Measurements from ENCODE around the gene RASAL2. TPM values are rescaled to one million over a fixed set of nuclear protein-coding genes. Genes with fewer than 3 reads are reported as not detected.

RASAL2 gene
- total RNA-seq, 1 donor from 2014 or later: 12.4 TPM

DNA sequence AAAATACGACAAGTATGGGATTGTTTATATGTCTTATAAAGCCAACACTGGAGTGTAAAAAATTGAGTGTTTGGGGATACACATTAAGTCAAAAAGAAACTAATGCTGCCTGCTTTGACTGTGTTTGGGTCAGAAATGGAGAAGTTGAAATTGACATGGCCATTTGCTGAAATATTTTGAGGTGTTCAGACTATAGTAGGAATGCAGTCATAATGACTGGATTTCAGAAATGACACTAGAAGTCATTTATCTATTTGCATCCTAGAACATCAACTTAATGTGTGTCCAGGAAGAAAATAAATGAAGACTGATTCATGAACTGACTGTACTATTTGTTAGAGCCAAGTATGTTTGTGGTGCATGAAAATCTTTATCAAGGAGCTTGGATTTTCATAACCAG lies 28.4 kb downstream of the RASAL2 start:
- FAIRE-seq: no peak
- TF ChIP-seq CTCF (IDR thresholded peaks at IDR 0.05; ENCODE audit: insufficient read depth, low read length, severe bottlenecking): no peak
- DNase-seq (ENCODE audit: low read depth): peak; percentile 26
- no peaks in the 10 kb centered on the region for H3K27me3 ChIP-seq (ENCODE audit: control insufficient read depth, insufficient read depth, low read length)
- no peaks in the 10 kb centered on the region for H3K36me3 ChIP-seq (ENCODE audit: control insufficient read depth, insufficient read depth, low read length)
- no peak overlapping the region for H3K4me3 ChIP-seq (ENCODE audit: low read depth, low read length)

DNA sequence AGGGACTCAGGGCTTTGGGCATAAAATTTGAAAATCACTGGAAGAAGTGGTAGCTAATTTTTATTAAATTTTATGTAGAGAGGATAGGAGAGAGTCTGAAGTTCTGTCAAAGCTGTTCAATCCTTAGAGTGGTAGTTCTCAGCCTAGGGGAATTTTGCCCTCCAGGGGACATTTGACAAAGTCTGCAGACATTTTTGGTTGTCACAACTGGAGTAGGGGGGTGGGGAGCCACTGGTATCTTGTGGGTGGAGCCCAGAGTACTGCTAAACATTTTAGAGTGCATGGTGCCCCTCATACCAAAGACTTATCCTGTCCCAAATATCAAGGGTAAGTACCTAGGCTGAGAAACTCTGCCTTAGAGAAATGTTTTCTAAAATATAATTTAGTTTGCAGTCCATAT lies 30.2 kb downstream of the RASAL2 start:
- DNase-seq (ENCODE audit: low read depth) (no peak), FAIRE-seq (no peak)
- H3K27me3 ChIP-seq (ENCODE audit: control insufficient read depth, insufficient read depth, low read length): no peaks in the 10 kb centered on the region
- no peaks in the 10 kb centered on the region for H3K36me3 ChIP-seq (ENCODE audit: control insufficient read depth, insufficient read depth, low read length)
- no peak overlapping the region for H3K4me3 ChIP-seq (ENCODE audit: low read depth, low read length)
- TF ChIP-seq CTCF (IDR thresholded peaks at IDR 0.05; ENCODE audit: insufficient read depth, low read length, severe bottlenecking): no peak

GRCh38 chr1:178126261-178126660 lies 32.4 kb downstream of the RASAL2 start:
- H3K36me3 ChIP-seq (ENCODE audit: control insufficient read depth, insufficient read depth, low read length): no peaks in the 10 kb centered on the region
- no peak overlapping the region for H3K4me3 ChIP-seq (ENCODE audit: low read depth, low read length)
- no peak for FAIRE-seq
- DNase-seq (ENCODE audit: low read depth): peak; percentile 66
- TF ChIP-seq CTCF (IDR thresholded peaks at IDR 0.05; ENCODE audit: insufficient read depth, low read length, severe bottlenecking): no peak
- no peaks in the 10 kb centered on the region for H3K27me3 ChIP-seq (ENCODE audit: control insufficient read depth, insufficient read depth, low read length)

- FAIRE-seq (peak; percentile 66), DNase-seq (ENCODE audit: low read depth) (peak; percentile 99)
- Histone ChIP-seq H3K36me3 (ENCODE audit: control insufficient read depth, insufficient read depth, low read length) (no peaks in the 10 kb centered on the region), H3K27me3 (ENCODE audit: control insufficient read depth, insufficient read depth, low read length) (no peaks in the 10 kb centered on the region), H3K4me3 (ENCODE audit: low read depth, low read length) (peak overlapping the region; percentile 7)
- no peak for TF ChIP-seq CTCF (IDR thresholded peaks at IDR 0.05; ENCODE audit: insufficient read depth, low read length, severe bottlenecking)
Measured at GRCh38 chr1:178126741-178127185, 32.9 kb downstream of the RASAL2 start.

- no peak overlapping the region for H3K4me3 ChIP-seq (ENCODE audit: low read depth, low read length)
Measured at GRCh38 chr1:178127482-178128191, 33.7 kb downstream of the RASAL2 start.

More at GRCh38 chr1:178127482-178128191, 33.7 kb downstream of the RASAL2 start:
- Histone ChIP-seq H3K36me3 (ENCODE audit: control insufficient read depth, insufficient read depth, low read length) (no peaks in the 10 kb centered on the region), H3K27me3 (ENCODE audit: control insufficient read depth, insufficient read depth, low read length) (no peaks in the 10 kb centered on the region)
- DNase-seq (ENCODE audit: low read depth) (peak; percentile 28), FAIRE-seq (no peak)
- TF ChIP-seq CTCF (IDR thresholded peaks at IDR 0.05; ENCODE audit: insufficient read depth, low read length, severe bottlenecking): no peak
